GM12865 (cell line): ENCODE data around the gene HSD11B1L.

ENCODE experiments used
- DNase-seq: peaks from one replicate; pipeline ENCODE4 v3.0.0; 2010; ENCODE audit warnings: low read depth
- H3K4me3 ChIP-seq: 2 replicates; pipeline ENCODE4 v1.5.1; 2011; ENCODE audit warnings: mild to moderate bottlenecking, low read depth, low read length, control low read depth
- CTCF ChIP-seq: IDR thresholded peaks from 2 replicates; pipeline ENCODE4 v1.5.1; 2011; ENCODE audit warnings: low read length, control low read depth, low read depth, inconsistent platforms; ENCODE audit not compliant: insufficient read depth; ENCODE audit errors: missing control alignments

Gene HSD11B1L

GRCh38 chr19:5666921-5667610, 13.8 kb upstream of the HSD11B1L start:
- no peak for TF ChIP-seq CTCF

GRCh38 chr19:5667751-5668271, 13.0 kb upstream of the HSD11B1L start:
- TF ChIP-seq CTCF, result no peak
- DNase-seq, result no peak
- H3K4me3 ChIP-seq, result no peak overlapping the region

More at GRCh38 chr19:5666921-5667610, 13.8 kb upstream of the HSD11B1L start:
- no peak overlapping the region for H3K4me3 ChIP-seq
- DNase-seq, result no peak

GRCh38 chr19:5669212-5669611, 11.6 kb upstream of the HSD11B1L start:
- no peak overlapping the region for H3K4me3 ChIP-seq
- DNase-seq, result no peak
- TF ChIP-seq CTCF, result no peak

GRCh38 chr19:5671600-5671999, 9.2 kb upstream of the HSD11B1L start:
- no peak for TF ChIP-seq CTCF

GRCh38 chr19:5672708-5673459, 7.9 kb upstream of the HSD11B1L start:
- no peak overlapping the region for H3K4me3 ChIP-seq
- DNase-seq, result no peak
- no peak for TF ChIP-seq CTCF

More at GRCh38 chr19:5671600-5671999, 9.2 kb upstream of the HSD11B1L start:
- DNase-seq, result no peak
- no peak overlapping the region for H3K4me3 ChIP-seq

GRCh38 chr19:5673752-5674151, 7.1 kb upstream of the HSD11B1L start:
- TF ChIP-seq CTCF, result no peak
- H3K4me3 ChIP-seq, result no peak overlapping the region
- DNase-seq, result no peak

- no peak overlapping the region for H3K4me3 ChIP-seq
- DNase-seq, result no peak
- TF ChIP-seq CTCF, result no peak
Observed at GRCh38 chr19:5674714-5675113, 6.1 kb upstream of the HSD11B1L start.
